Measurements from ENCODE around the gene ILDR1.

ILDR1 gene

GRCh38 chr3:122021811-122022401 is at the start of gene ILDR1:
Gene ILDR1, minus strand, starts transcription at chr3:122022247. Its CDS starts 170 bp downstream, at chr3:122022077.
- no peak for DNase-seq (ENCODE audit: extremely low read depth, low read depth)
- TF ChIP-seq, protein P1, sequence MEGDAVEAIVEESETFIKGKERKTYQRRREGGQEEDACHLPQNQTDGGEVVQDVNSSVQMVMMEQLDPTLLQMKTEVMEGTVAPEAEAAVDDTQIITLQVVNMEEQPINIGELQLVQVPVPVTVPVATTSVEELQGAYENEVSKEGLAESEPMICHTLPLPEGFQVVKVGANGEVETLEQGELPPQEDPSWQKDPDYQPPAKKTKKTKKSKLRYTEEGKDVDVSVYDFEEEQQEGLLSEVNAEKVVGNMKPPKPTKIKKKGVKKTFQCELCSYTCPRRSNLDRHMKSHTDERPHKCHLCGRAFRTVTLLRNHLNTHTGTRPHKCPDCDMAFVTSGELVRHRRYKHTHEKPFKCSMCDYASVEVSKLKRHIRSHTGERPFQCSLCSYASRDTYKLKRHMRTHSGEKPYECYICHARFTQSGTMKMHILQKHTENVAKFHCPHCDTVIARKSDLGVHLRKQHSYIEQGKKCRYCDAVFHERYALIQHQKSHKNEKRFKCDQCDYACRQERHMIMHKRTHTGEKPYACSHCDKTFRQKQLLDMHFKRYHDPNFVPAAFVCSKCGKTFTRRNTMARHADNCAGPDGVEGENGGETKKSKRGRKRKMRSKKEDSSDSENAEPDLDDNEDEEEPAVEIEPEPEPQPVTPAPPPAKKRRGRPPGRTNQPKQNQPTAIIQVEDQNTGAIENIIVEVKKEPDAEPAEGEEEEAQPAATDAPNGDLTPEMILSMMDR (IDR thresholded peaks at IDR 0.05; ENCODE audit: low read depth, low read length): no peak

DNA sequence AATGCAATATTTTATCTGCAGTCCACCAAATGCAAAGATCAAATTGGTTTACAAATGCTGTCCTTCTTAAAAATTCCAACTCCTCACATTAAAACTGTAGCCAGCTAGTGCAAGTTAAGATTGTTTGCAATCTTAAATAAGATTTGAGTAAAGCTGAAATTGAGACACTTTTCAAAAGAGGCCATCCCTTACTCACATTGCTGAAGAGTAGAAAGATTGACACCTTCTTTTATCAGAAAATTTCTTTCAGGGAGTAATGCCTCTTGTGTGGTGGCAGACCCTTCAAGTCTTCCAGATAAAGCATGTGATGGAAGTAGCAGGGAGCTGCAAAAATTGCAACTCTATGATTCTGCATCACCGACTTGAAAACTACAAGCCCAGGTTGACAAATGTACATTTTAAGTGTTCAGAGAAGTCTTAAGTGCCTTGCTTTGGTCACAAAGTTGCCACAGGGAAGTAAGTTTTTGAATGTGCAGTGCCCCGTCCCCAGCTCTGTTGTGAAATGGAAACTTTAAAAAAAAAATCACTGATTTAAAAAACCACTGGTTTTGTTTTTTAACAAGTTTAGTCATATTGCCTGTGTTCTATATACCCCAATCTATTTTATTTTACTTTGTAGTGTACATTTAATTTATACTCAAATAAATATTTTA is 45.7 kb upstream of the ILDR1 start:
- no peak for DNase-seq (ENCODE audit: extremely low read depth, low read depth)

DNA sequence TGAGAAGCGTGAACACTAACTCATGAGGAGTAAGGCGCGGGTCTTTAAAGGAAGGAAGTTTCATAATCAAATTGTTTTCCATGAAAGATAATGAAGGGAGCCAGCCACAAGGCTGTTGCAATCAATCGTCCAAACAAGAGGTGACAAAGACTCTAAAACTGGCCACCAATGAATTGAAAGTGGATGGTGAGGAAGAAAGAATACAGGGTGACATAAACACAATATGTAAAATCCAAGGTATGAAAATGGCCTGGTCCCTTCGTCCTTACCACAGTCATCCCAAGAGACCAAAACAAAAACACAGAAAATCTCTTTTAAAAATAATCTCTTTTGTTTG is 45.1 kb upstream of the ILDR1 start:
- TF ChIP-seq, protein P1 (IDR thresholded peaks at IDR 0.05; ENCODE audit: low read depth, low read length): no peak
- DNase-seq (ENCODE audit: extremely low read depth, low read depth): no peak

More for the DNA sequence above, 45.7 kb upstream of the ILDR1 start:
- TF ChIP-seq, protein P1 (IDR thresholded peaks at IDR 0.05; ENCODE audit: low read depth, low read length): no peak

DNA sequence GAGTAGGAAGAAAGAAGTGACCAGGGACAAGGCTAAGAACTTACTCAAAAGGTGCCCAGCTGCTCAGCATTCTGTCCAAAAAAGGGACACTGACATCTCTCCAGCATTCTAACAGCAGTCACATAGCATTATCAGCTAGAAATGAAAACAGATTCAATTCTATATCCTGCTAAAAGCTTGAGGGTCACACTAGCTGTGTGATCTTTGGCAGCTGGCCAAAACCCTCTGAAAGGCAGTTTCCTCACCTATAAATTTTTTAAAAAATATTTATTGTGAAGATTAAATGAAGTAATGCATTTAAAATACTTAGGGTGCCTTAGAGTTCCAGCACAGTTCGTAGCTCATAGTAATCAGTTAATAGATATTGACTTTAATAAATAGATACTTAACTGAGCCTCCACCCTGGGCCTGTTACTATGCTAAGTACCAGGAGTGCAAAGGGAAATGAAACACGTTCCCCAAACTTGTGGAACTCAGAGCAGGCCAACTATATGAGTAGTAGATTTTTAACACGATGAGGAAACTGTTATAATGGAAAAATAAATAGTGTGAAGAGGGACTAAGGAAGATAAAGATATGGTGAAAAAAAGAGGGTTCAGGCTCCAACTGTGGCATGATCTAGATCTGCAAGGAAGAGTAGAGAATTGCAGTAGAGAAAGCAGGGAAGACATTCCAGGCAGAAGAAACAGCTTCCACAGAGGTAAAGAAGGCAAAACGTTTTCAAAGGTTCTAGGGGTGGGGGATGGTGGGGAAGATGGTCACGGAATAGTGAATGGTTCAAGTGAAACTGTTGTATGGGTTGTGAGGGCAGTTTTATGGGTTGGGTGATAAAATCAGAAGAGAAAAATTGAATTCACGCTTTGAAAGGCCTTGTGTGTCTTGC is 44.5 kb upstream of the ILDR1 start:
- TF ChIP-seq, protein P1 (IDR thresholded peaks at IDR 0.05; ENCODE audit: low read depth, low read length): no peak
- no peak for DNase-seq (ENCODE audit: extremely low read depth, low read depth)

DNA sequence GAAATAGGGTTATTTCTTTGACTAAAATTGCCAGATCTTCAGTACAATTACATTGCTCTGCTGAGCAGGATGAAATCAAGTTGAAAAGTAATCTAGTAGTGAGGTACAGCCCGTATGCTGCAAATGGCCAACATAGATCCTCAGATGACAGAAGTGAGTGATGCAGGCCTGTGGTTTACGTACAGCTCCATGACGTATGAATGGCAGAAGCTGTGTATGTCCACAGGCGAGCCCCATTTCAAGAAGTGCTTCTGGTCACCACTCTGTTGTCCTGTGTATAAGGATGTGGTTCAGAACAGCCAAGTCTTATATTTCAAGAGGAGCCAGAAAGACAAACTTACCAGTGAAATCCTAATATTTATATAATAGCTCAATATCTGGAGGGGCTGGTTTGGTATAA is 42.3 kb upstream of the ILDR1 start:
- no peak for DNase-seq (ENCODE audit: extremely low read depth, low read depth)
- TF ChIP-seq, protein P1 (IDR thresholded peaks at IDR 0.05; ENCODE audit: low read depth, low read length): no peak

- DNase-seq (ENCODE audit: extremely low read depth, low read depth): no peak
- TF ChIP-seq, protein P1 (IDR thresholded peaks at IDR 0.05; ENCODE audit: low read depth, low read length): no peak
These were observed 41.9 kb upstream of the ILDR1 start for GRCh38 chr3:122063908-122064307.
